ENCODE measurements around the gene HOMER2. TPM values are rescaled to one million over a fixed set of nuclear protein-coding genes. Genes with fewer than 3 reads are reported as not detected.

Gene HOMER2
- total and polyA plus RNA-seq, 2 of the 13 experiments (the other 11 are each of a cell fraction or from before 2014, with no cell fraction given), result 12.9 to 14.1 TPM

GRCh38 chr15:82856397-82857170 is 95.9 kb downstream of the HOMER2 start (continued):
- TF ChIP-seq KLF16 (CRISPR knock-in tag; IDR thresholded peaks at IDR 0.05) (0 out of 4 replicates have a peak, but pooled peaks of 1 of the 2 experiments have one; percentile 27), EP300 (IDR thresholded peaks at IDR 0.05; ENCODE audit: low read depth in 2 of 2, low read length in 2 of 2) (peak; percentile 19 to 49; a peak in 3 of 4 replicates), EP300 (CRISPR knock-in tag; IDR thresholded peaks at IDR 0.05; ENCODE audit: borderline replicate concordance) (no peak), RXRA (CRISPR knock-in tag; IDR thresholded peaks at IDR 0.05) (peak; percentile 49), ZGPAT (CRISPR knock-in tag; IDR thresholded peaks at IDR 0.05) (peak; percentile 69; the same call in 1 of the 2 replicates), MXD4 (CRISPR knock-in tag; IDR thresholded peaks at IDR 0.05) (no peak), ZBTB21 (CRISPR knock-in tag; IDR thresholded peaks at IDR 0.05) (no peak), ZNF629 (CRISPR knock-in tag; conservative IDR thresholded peaks at IDR 0.05) (peak; percentile 91), MAZ (IDR thresholded peaks at IDR 0.05; ENCODE audit: borderline replicate concordance, low read depth, low read length) (peak; percentile 62), MAZ (CRISPR knock-in tag; IDR thresholded peaks at IDR 0.05; ENCODE audit: low read depth) (no peak)
- TF ChIP-seq, protein P1, sequence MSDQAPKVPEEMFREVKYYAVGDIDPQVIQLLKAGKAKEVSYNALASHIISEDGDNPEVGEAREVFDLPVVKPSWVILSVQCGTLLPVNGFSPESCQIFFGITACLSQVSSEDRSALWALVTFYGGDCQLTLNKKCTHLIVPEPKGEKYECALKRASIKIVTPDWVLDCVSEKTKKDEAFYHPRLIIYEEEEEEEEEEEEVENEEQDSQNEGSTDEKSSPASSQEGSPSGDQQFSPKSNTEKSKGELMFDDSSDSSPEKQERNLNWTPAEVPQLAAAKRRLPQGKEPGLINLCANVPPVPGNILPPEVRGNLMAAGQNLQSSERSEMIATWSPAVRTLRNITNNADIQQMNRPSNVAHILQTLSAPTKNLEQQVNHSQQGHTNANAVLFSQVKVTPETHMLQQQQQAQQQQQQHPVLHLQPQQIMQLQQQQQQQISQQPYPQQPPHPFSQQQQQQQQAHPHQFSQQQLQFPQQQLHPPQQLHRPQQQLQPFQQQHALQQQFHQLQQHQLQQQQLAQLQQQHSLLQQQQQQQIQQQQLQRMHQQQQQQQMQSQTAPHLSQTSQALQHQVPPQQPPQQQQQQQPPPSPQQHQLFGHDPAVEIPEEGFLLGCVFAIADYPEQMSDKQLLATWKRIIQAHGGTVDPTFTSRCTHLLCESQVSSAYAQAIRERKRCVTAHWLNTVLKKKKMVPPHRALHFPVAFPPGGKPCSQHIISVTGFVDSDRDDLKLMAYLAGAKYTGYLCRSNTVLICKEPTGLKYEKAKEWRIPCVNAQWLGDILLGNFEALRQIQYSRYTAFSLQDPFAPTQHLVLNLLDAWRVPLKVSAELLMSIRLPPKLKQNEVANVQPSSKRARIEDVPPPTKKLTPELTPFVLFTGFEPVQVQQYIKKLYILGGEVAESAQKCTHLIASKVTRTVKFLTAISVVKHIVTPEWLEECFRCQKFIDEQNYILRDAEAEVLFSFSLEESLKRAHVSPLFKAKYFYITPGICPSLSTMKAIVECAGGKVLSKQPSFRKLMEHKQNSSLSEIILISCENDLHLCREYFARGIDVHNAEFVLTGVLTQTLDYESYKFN (CRISPR knock-in tag; conservative IDR thresholded peaks at IDR 0.05), result peak; percentile 75
- TF ChIP-seq, protein P2, sequence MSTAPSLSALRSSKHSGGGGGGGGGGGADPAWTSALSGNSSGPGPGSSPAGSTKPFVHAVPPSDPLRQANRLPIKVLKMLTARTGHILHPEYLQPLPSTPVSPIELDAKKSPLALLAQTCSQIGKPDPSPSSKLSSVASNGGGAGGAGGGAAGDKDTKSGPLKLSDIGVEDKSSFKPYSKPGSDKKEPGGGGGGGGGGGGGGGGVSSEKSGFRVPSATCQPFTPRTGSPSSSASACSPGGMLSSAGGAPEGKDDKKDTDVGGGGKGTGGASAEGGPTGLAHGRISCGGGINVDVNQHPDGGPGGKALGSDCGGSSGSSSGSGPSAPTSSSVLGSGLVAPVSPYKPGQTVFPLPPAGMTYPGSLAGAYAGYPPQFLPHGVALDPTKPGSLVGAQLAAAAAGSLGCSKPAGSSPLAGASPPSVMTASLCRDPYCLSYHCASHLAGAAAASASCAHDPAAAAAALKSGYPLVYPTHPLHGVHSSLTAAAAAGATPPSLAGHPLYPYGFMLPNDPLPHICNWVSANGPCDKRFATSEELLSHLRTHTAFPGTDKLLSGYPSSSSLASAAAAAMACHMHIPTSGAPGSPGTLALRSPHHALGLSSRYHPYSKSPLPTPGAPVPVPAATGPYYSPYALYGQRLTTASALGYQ (CRISPR knock-in tag; IDR thresholded peaks at IDR 0.05), result peak; percentile 19; the same call in 1 of the 2 replicates
- TF ChIP-seq, protein P3, sequence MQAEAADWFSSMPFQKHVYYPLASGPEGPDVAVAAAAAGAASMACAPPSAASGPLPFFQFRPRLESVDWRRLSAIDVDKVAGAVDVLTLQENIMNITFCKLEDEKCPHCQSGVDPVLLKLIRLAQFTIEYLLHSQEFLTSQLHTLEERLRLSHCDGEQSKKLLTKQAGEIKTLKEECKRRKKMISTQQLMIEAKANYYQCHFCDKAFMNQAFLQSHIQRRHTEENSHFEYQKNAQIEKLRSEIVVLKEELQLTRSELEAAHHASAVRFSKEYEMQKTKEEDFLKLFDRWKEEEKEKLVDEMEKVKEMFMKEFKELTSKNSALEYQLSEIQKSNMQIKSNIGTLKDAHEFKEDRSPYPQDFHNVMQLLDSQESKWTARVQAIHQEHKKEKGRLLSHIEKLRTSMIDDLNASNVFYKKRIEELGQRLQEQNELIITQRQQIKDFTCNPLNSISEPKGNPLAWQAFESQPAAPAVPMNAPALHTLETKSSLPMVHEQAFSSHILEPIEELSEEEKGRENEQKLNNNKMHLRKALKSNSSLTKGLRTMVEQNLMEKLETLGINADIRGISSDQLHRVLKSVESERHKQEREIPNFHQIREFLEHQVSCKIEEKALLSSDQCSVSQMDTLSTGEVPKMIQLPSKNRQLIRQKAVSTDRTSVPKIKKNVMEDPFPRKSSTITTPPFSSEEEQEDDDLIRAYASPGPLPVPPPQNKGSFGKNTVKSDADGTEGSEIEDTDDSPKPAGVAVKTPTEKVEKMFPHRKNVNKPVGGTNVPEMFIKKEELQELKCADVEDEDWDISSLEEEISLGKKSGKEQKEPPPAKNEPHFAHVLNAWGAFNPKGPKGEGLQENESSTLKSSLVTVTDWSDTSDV (CRISPR knock-in tag; IDR thresholded peaks at IDR 0.05), result no peak
- TF ChIP-seq, protein P4, sequence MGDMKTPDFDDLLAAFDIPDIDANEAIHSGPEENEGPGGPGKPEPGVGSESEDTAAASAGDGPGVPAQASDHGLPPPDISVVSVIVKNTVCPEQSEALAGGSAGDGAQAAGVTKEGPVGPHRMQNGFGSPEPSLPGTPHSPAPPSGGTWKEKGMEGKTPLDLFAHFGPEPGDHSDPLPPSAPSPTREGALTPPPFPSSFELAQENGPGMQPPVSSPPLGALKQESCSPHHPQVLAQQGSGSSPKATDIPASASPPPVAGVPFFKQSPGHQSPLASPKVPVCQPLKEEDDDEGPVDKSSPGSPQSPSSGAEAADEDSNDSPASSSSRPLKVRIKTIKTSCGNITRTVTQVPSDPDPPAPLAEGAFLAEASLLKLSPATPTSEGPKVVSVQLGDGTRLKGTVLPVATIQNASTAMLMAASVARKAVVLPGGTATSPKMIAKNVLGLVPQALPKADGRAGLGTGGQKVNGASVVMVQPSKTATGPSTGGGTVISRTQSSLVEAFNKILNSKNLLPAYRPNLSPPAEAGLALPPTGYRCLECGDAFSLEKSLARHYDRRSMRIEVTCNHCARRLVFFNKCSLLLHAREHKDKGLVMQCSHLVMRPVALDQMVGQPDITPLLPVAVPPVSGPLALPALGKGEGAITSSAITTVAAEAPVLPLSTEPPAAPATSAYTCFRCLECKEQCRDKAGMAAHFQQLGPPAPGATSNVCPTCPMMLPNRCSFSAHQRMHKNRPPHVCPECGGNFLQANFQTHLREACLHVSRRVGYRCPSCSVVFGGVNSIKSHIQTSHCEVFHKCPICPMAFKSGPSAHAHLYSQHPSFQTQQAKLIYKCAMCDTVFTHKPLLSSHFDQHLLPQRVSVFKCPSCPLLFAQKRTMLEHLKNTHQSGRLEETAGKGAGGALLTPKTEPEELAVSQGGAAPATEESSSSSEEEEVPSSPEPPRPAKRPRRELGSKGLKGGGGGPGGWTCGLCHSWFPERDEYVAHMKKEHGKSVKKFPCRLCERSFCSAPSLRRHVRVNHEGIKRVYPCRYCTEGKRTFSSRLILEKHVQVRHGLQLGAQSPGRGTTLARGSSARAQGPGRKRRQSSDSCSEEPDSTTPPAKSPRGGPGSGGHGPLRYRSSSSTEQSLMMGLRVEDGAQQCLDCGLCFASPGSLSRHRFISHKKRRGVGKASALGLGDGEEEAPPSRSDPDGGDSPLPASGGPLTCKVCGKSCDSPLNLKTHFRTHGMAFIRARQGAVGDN (CRISPR knock-in tag; IDR thresholded peaks at IDR 0.05), result peak; percentile 36
